ENCODE data around the gene SIRPA.
"Not testable (repeated sequence)": the region's sequence is repeated elsewhere in the genome, so short reads cannot be mapped to it uniquely, and the experiment has no call there.

Gene SIRPA

GRCh38 chr20:1907586-1907985, 12.4 kb downstream of the SIRPA start:
- no peak for DNase-seq (ENCODE audit: low read depth)

GRCh38 chr20:1908191-1908590, 13.0 kb downstream of the SIRPA start:
- DNase-seq (ENCODE audit: low read depth) = no peak

- DNase-seq (ENCODE audit: low read depth) = no peak
These were observed 13.9 kb downstream of the SIRPA start for GRCh38 chr20:1909097-1909496.

GRCh38 chr20:1911536-1911935, 16.3 kb downstream of the SIRPA start:
- DNase-seq (ENCODE audit: low read depth) = no peak

- no peak for DNase-seq (ENCODE audit: low read depth)
These were observed 16.8 kb downstream of the SIRPA start for GRCh38 chr20:1912053-1912452.

GRCh38 chr20:1912646-1913045, 17.4 kb downstream of the SIRPA start:
- DNase-seq (ENCODE audit: low read depth) = no peak

GRCh38 chr20:1915233-1915632, 20.0 kb downstream of the SIRPA start:
- DNase-seq (ENCODE audit: low read depth) = not testable (repeated sequence)

- no peak for DNase-seq (ENCODE audit: low read depth)
These were observed 20.5 kb downstream of the SIRPA start for GRCh38 chr20:1915725-1916124.

GRCh38 chr20:1917786-1918185, 22.6 kb downstream of the SIRPA start:
- no peak for DNase-seq (ENCODE audit: low read depth)

GRCh38 chr20:1918491-1919165, 23.4 kb downstream of the SIRPA start:
- DNase-seq (ENCODE audit: low read depth) = no peak

- no peak for DNase-seq (ENCODE audit: low read depth)
These were observed 25.0 kb downstream of the SIRPA start for GRCh38 chr20:1920252-1920651.

- no peak for DNase-seq (ENCODE audit: low read depth)
These were observed 25.6 kb downstream of the SIRPA start for GRCh38 chr20:1920826-1921225.

- DNase-seq (ENCODE audit: low read depth) = not testable (repeated sequence)
These were observed 26.8 kb downstream of the SIRPA start for GRCh38 chr20:1921985-1922384.

GRCh38 chr20:1922786-1923185, 27.6 kb downstream of the SIRPA start:
- no peak for DNase-seq (ENCODE audit: low read depth)

- no peak for DNase-seq (ENCODE audit: low read depth)
These were observed 30.0 kb downstream of the SIRPA start for GRCh38 chr20:1924910-1925861.

- DNase-seq (ENCODE audit: low read depth) = no peak
These were observed 31.0 kb downstream of the SIRPA start for GRCh38 chr20:1926237-1926636.

- DNase-seq (ENCODE audit: low read depth) = no peak
These were observed 32.0 kb downstream of the SIRPA start for GRCh38 chr20:1927217-1927616.

- DNase-seq (ENCODE audit: low read depth) = no peak
These were observed 32.9 kb downstream of the SIRPA start for GRCh38 chr20:1928154-1928553.

- DNase-seq (ENCODE audit: low read depth) = no peak
These were observed 33.6 kb downstream of the SIRPA start for GRCh38 chr20:1928782-1929181.

- no peak for DNase-seq (ENCODE audit: low read depth)
These were observed 34.3 kb downstream of the SIRPA start for GRCh38 chr20:1929460-1929859.

- DNase-seq (ENCODE audit: low read depth) = no peak
These were observed 35.0 kb downstream of the SIRPA start for GRCh38 chr20:1930165-1930564.

- no peak for DNase-seq (ENCODE audit: low read depth)
These were observed 36.6 kb downstream of the SIRPA start for GRCh38 chr20:1931830-1932229.

GRCh38 chr20:1932971-1933370, 37.8 kb downstream of the SIRPA start:
- DNase-seq (ENCODE audit: low read depth) = no peak
